ENCODE results near the gene ECE1.

- TF ChIP-seq POLR2A (IDR thresholded peaks at IDR 0.05) (no peak), CTCF (IDR thresholded peaks at IDR 0.05) (no peak)
These were observed 14.2 kb upstream of the ECE1 start for GRCh38 chr1:21304488-21304887.
